Panc1 (cell line): Measurements from ENCODE around the gene KCNJ1. TPM values are rescaled to one million over a fixed set of nuclear protein-coding genes. Genes with fewer than 3 reads are reported as not detected.

ENCODE experiments used
- ATAC-seq: fragments of 200-7000 bp; cut with Tn5 transposase; 2 replicates; pipeline ENCODE4 v1.9.1; 2020; ENCODE audit warnings: mild to moderate bottlenecking, moderate library complexity
- BruUV-seq: library from RNA; stranded (reverse); fragments of 400-500 nt; replicated peaks from 2 replicates; lab custom pipeline; 2021; lab: Mats Ljungman, UMichigan
- CTCF ChIA-PET: fragments of 300-600 bp; sonication (Branson Sonifier 250); formaldehyde crosslinking; loops from one replicate; lab custom pipeline; 2022; ENCODE audit warnings: antibody characterized with exemption; lab: Charles Lee
- POLR2A ChIA-PET: fragments of 300-600 bp; sonication (Branson Sonifier 250); formaldehyde crosslinking; loops from one replicate; lab custom pipeline; 2022; ENCODE audit warnings: antibody characterized with exemption; lab: Charles Lee
- DNase-seq: peaks from one replicate; pipeline ENCODE4 v3.0.0-alpha.2; 2010; ENCODE audit warnings: low read depth, low spot score
- H3K27ac ChIP-seq: 2 replicates; pipeline ENCODE4 v1.5.1; 2011; ENCODE audit warnings: mild to moderate bottlenecking, low read length, inconsistent platforms
- H3K27me3 ChIP-seq: fragments of 200-500 bp; sonication (Bioruptor generic); 2 replicates; pipeline ENCODE4 v1.6.0; 2014; ENCODE audit warnings: low read length, inconsistent platforms; ENCODE audit not compliant: control insufficient read depth, insufficient read depth
- H3K36me3 ChIP-seq: fragments of 200-500 bp; sonication (Bioruptor generic); 2 replicates; pipeline ENCODE4 v1.5.1; 2014; ENCODE audit warnings: inconsistent platforms, mild to moderate bottlenecking, low read length, moderate library complexity; ENCODE audit not compliant: control insufficient read depth, insufficient read depth
- H3K4me1 ChIP-seq: 2 replicates; pipeline ENCODE4 v1.5.1; 2011; ENCODE audit warnings: inconsistent platforms, mild to moderate bottlenecking, low read length, moderate library complexity; ENCODE audit not compliant: control insufficient read depth, insufficient read depth
- H3K4me3 ChIP-seq, 2 experiments: 2 replicates each; pipeline ENCODE4 v1.5.1; 2011 to 2012; ENCODE audit warnings: low read depth in 2 of 2, low read length in 2 of 2, mild to moderate bottlenecking in 2 of 2, inconsistent platforms in 1 of 2, moderate library complexity in 1 of 2
- H3K9me3 ChIP-seq: fragments of 200-500 bp; sonication (Bioruptor generic); 2 replicates; pipeline ENCODE4 v1.5.1; 2014; ENCODE audit warnings: low read depth, mild to moderate bottlenecking, inconsistent platforms, low read length, moderate library complexity; ENCODE audit not compliant: control insufficient read depth, insufficient read depth
- CTCF ChIP-seq: fragments of 450-650 bp; IDR thresholded peaks from 2 replicates; pipeline ENCODE4 v1.5.1; 2017; ENCODE audit warnings: mild to moderate bottlenecking
- POLR2AphosphoS5 ChIP-seq: IDR thresholded peaks from 2 replicates; pipeline ENCODE4 v1.6.1; 2012; ENCODE audit warnings: mild to moderate bottlenecking, low read depth, low read length, moderate library complexity
- REST ChIP-seq, 2 experiments: IDR thresholded peaks; 2 replicates each; pipeline ENCODE4 v1.6.1; 2011 to 2012; ENCODE audit warnings: low read depth in 2 of 2, control low read depth in 1 of 2, low read length in 1 of 2, mild to moderate bottlenecking in 1 of 2, moderate library complexity in 1 of 2; ENCODE audit not compliant: insufficient read depth in 1 of 2
- SIN3A ChIP-seq: IDR thresholded peaks from 2 replicates; pipeline ENCODE4 v1.6.1; 2012; ENCODE audit warnings: low read depth, mild to moderate bottlenecking, low read length, moderate library complexity, borderline replicate concordance; ENCODE audit not compliant: insufficient read depth
- TCF7L2 ChIP-seq: IDR thresholded peaks from 2 replicates; pipeline ENCODE4 v1.6.1; 2011; ENCODE audit warnings: mild to moderate bottlenecking, low read depth, low read length, inconsistent platforms
- in situ Hi-C: cut with HindIII; loops from 2 replicates; pipeline ENCODE4 v1.10.0; 2016; ENCODE audit warnings: low sequenced_read_pairs, low pct_unique_long_range_greater_than_20kb
- intact Hi-C: fragments of 100-400 bp; cut with micrococcal nuclease; formaldehyde crosslinking; loops from one replicate; pipeline ENCODE4 v1.10.0; 2022; ENCODE audit not compliant: unreplicated experiment
- total RNA-seq: library from RNA; stranded (reverse); gene quantifications from one replicate; pipeline ENCODE4 v1.2.1, GENCODE V29; 2021; ENCODE audit not compliant: unreplicated experiment

The KCNJ1 gene
- total RNA-seq, 1 experiment from 2014 or later = not detected

GRCh38 chr11:128903248-128904061, 36.4 kb upstream of the KCNJ1 start:
- no peak overlapping the region for H3K27ac ChIP-seq

More at GRCh38 chr11:128903248-128904061, 36.4 kb upstream of the KCNJ1 start:
- no peaks in the 10 kb centered on the region for H3K36me3 ChIP-seq
- no peaks in the 10 kb centered on the region for H3K9me3 ChIP-seq
- ChIA-PET CTCF (interaction anchor here (1.1 kb wide), 1 partner anchor 428 kb away, joined by 3 read pairs; no protein-coding TSS in a partner anchor), POLR2A (no interaction called here)
- no peak for DNase-seq
- intact Hi-C loops = no loop called here
- no peak for TF ChIP-seq REST (IDR thresholded peaks at IDR 0.05; ENCODE audit: insufficient read depth in 1 of 2, low read depth in 2 of 2, low read length in 1 of 2)
- no peak for TF ChIP-seq SIN3A
- TF ChIP-seq POLR2AphosphoS5 = no peak
- no peak for TF ChIP-seq TCF7L2
- no peak for TF ChIP-seq CTCF
- peaks cover 2% of the 10 kb centered on the region; the same call in 1 of the 2 replicates for H3K27me3 ChIP-seq
- no TSS peak for BruUV-seq
- H3K4me1 ChIP-seq = peaks cover 19% of the 10 kb centered on the region
- in situ Hi-C loops = no loop called here
- H3K4me3 ChIP-seq = no peak overlapping the region
- ATAC-seq = no peak
